ENCODE measurements around the gene ZNF202. TPM values are rescaled to one million over a fixed set of nuclear protein-coding genes. Genes with fewer than 3 reads are reported as not detected.

ZNF202 gene
- total RNA-seq, 4 donors from 2014 or later = 3.6 to 10.4 (median 6.4) TPM

- Histone ChIP-seq H3K9me3 (peaks cover 0 to 13% (median 0%) of the 10 kb centered on the region in 3 donors), H3K4me3 (no peak overlapping the region), H3K27me3 (no peaks in the 10 kb centered on the region), H3K36me3 (no peaks in the 10 kb centered on the region), H3K27ac (no peak overlapping the region), H3K4me1 (no peaks in the 10 kb centered on the region)
- no peak for ATAC-seq
- TF ChIP-seq EP300 (IDR thresholded peaks at IDR 0.05) (no peak), POLR2A (IDR thresholded peaks at IDR 0.05) (no peak), POLR2AphosphoS5 (IDR thresholded peaks at IDR 0.05) (no peak)
- TF ChIP-seq, protein P1, sequence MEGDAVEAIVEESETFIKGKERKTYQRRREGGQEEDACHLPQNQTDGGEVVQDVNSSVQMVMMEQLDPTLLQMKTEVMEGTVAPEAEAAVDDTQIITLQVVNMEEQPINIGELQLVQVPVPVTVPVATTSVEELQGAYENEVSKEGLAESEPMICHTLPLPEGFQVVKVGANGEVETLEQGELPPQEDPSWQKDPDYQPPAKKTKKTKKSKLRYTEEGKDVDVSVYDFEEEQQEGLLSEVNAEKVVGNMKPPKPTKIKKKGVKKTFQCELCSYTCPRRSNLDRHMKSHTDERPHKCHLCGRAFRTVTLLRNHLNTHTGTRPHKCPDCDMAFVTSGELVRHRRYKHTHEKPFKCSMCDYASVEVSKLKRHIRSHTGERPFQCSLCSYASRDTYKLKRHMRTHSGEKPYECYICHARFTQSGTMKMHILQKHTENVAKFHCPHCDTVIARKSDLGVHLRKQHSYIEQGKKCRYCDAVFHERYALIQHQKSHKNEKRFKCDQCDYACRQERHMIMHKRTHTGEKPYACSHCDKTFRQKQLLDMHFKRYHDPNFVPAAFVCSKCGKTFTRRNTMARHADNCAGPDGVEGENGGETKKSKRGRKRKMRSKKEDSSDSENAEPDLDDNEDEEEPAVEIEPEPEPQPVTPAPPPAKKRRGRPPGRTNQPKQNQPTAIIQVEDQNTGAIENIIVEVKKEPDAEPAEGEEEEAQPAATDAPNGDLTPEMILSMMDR (IDR thresholded peaks at IDR 0.05) = no peak
- WGBS, 2 donors (ENCODE audit: low coverage in 1 of 2) = 35 to 88% methylated on average over 2 of the region's 2 CpGs
These were observed 60.4 kb downstream of the ZNF202 start for GRCh38 chr11:123681030-123681429.

- WGBS, 2 donors (ENCODE audit: low coverage in 1 of 2) = 79 to 100% methylated on average over 1 to 2 of the region's 2 CpGs
- Histone ChIP-seq H3K4me1 (no peaks in the 10 kb centered on the region), H3K4me3 (no peak overlapping the region), H3K9me3 (peaks cover 0 to 13% (median 0%) of the 10 kb centered on the region in 3 donors), H3K27me3 (peaks cover 11% of the 10 kb centered on the region), H3K27ac (no peak overlapping the region), H3K36me3 (no peaks in the 10 kb centered on the region)
- ATAC-seq = no peak
- TF ChIP-seq EP300 (IDR thresholded peaks at IDR 0.05) = no peak
- TF ChIP-seq POLR2AphosphoS5 (IDR thresholded peaks at IDR 0.05) = no peak
- TF ChIP-seq POLR2A (IDR thresholded peaks at IDR 0.05) = no peak
- TF ChIP-seq, protein P1 (IDR thresholded peaks at IDR 0.05) = no peak
These were observed 63.2 kb downstream of the ZNF202 start for GRCh38 chr11:123678246-123678645.

GRCh38 chr11:123677510-123677909, 64.0 kb downstream of the ZNF202 start:
- Histone ChIP-seq H3K27me3 (peaks cover 11% of the 10 kb centered on the region), H3K27ac (no peak overlapping the region), H3K4me3 (no peak overlapping the region), H3K36me3 (no peaks in the 10 kb centered on the region), H3K9me3 (peaks cover 0 to 13% (median 0%) of the 10 kb centered on the region in 3 donors), H3K4me1 (no peaks in the 10 kb centered on the region)
- ATAC-seq = no peak
- WGBS, 2 donors (ENCODE audit: low coverage in 1 of 2) = 67 to 75% methylated on average over 2 of the region's 2 CpGs
- no peak for TF ChIP-seq POLR2AphosphoS5 (IDR thresholded peaks at IDR 0.05)
- no peak for TF ChIP-seq POLR2A (IDR thresholded peaks at IDR 0.05)
- TF ChIP-seq, protein P1 (IDR thresholded peaks at IDR 0.05) = no peak
- no peak for TF ChIP-seq EP300 (IDR thresholded peaks at IDR 0.05)

DNA sequence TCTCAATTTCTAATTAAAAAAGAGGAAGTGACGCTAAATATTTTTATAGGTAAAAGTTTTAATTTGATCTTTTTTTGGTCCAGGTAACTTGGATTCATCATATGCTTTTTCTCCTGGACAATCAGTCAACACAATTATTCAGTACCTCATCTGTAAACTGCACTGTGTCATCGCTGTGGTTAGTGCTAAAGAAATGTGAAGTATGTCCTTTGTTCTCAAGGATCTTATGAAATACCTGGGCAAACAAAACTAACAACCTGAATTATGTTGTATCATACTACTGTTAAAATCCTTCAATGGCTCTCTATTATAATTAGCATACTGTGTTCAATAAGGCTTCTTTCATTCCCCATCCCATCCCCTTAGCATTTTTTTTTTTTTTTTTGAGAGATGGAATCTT, 67.2 kb downstream of the ZNF202 start:
- no peak overlapping the region for H3K27ac ChIP-seq
- H3K4me1 ChIP-seq = no peaks in the 10 kb centered on the region
- peaks cover 11% of the 10 kb centered on the region for H3K27me3 ChIP-seq
- no peak overlapping the region for H3K4me3 ChIP-seq
- peaks cover 0 to 9% (median 0%) of the 10 kb centered on the region in 3 donors for H3K9me3 ChIP-seq
- TF ChIP-seq EP300 (IDR thresholded peaks at IDR 0.05) = no peak
- TF ChIP-seq POLR2A (IDR thresholded peaks at IDR 0.05) = no peak
- TF ChIP-seq, protein P1 (IDR thresholded peaks at IDR 0.05) = no peak
- TF ChIP-seq POLR2AphosphoS5 (IDR thresholded peaks at IDR 0.05) = no peak
- no peaks in the 10 kb centered on the region for H3K36me3 ChIP-seq
- ATAC-seq = no peak
- 90 to 93% methylated on average over 2 of the region's 2 CpGs for WGBS, 2 donors (ENCODE audit: low coverage in 1 of 2)

Small RNA genes within 50 kb of the gene (small RNA-seq; reads per million reads assigned to genes)
- gene RNU1-21P = 0 reads per million in 4 donors

Other genes starting within 250 kb of the ZNF202 start
- gene SCN3B, start 87.0 kb downstream of the ZNF202 start, total RNA-seq = 1 to 10 TPM in 2 of 4 donors, under 1 TPM in 2; 0.31 to 2.7 (median 1.4) TPM
- not detected for gene OR6X1, start 12.9 kb upstream of the ZNF202 start, total RNA-seq
- gene OR6M1, start 64.7 kb upstream of the ZNF202 start, total RNA-seq = not detected
- not detected for gene TMEM225, start 144.0 kb upstream of the ZNF202 start, total RNA-seq
- gene OR8D4, start 160.5 kb upstream of the ZNF202 start, total RNA-seq = not detected
- gene OR4D5, start 198.0 kb upstream of the ZNF202 start, total RNA-seq = not detected
- not detected for gene OR6T1, start 202.2 kb upstream of the ZNF202 start, total RNA-seq
- gene OR10S1, start 236.1 kb upstream of the ZNF202 start, total RNA-seq = not detected

Measured in gastroesophageal sphincter (tissue), 4 donors.